ENCODE measurements around the gene SUV39H2. TPM values are rescaled to one million over a fixed set of nuclear protein-coding genes. Genes with fewer than 3 reads are reported as not detected.
A peak's percentile ranks its signal among the peaks of the same experiment; 100 is the strongest.

SUV39H2 gene
- total RNA-seq, 6 experiments from 2014 or later: 2.8 to 6.0 (median 4.1) TPM

DNA sequence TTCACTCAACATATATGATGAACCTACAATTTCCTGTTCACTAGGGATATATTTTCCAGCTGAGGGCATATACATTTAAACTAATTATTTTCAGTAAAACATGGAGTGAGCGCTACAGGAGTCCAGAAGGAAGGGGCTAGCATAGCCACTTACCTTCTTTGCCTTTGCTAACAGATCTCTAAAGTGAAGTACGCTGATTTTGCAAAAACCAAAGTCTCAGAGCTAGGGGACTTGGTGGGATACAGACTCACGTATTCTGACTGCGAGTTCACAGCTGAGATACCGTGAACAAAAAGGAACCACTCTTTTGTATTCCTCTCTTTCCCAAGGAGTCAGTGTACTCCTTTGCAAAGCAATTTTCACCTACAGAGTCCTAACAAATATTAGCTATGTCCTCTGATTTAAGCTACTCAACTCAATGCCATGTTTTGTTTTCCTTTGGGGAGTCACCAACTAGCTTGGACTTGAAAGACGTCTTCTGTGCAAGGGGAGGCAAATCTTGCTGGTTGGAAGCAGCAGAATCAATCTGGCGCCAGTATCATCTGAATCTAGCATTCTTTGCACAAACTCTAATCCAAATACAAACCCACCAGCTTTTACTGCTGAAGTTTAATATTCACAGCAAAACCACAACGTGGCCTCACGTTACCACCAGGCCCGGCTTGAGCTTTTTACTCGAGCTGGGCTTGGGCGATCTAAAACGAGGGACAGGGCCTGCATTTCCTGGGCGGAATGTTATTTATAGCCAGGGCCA is 41.5 kb upstream of the SUV39H2 start:
- DNase-seq: no peak
- peak overlapping the region; percentile 82 to 96 (median 95) for H3K27ac ChIP-seq
- H3K4me1 ChIP-seq: peaks cover 0 to 10% (median 4%) of the 10 kb centered on the region in 4 donors
- TF ChIP-seq POLR2A (IDR thresholded peaks at IDR 0.05): no peak
- H3K36me3 ChIP-seq: peaks cover 0 to 8% (median 0%) of the 10 kb centered on the region in 4 donors
- H3K9me3 ChIP-seq: no peaks in the 10 kb centered on the region
- 22% methylated on average over 9 of the region's 14 CpGs for WGBS (ENCODE audit: insufficient coverage, low coverage, low lambda C conversion rate, missing lambda C conversion rate)
- intact Hi-C loops (cut with DNase I): no loop called here
- peak in 1 of 4 donors; percentile 1 for ATAC-seq
- H3K4me3 ChIP-seq: peak overlapping the region; percentile 91 to 97 (median 91)
- no peaks in the 10 kb centered on the region for H3K27me3 ChIP-seq

- Histone ChIP-seq H3K9me3 (no peaks in the 10 kb centered on the region), H3K27ac (peak within 1 kb of the TSS; percentile 88 to 96 (median 95)), H3K27me3 (no peaks in the 10 kb centered on the region), H3K4me3 (peak within 1 kb of the TSS; percentile 91 to 97 (median 91)), H3K36me3 (peaks cover 0 to 16% (median 0%) of the 10 kb centered on the region in 4 donors), H3K4me1 (peaks cover 0 to 10% (median 4%) of the 10 kb centered on the region in 4 donors)
- TF ChIP-seq, protein P1, sequence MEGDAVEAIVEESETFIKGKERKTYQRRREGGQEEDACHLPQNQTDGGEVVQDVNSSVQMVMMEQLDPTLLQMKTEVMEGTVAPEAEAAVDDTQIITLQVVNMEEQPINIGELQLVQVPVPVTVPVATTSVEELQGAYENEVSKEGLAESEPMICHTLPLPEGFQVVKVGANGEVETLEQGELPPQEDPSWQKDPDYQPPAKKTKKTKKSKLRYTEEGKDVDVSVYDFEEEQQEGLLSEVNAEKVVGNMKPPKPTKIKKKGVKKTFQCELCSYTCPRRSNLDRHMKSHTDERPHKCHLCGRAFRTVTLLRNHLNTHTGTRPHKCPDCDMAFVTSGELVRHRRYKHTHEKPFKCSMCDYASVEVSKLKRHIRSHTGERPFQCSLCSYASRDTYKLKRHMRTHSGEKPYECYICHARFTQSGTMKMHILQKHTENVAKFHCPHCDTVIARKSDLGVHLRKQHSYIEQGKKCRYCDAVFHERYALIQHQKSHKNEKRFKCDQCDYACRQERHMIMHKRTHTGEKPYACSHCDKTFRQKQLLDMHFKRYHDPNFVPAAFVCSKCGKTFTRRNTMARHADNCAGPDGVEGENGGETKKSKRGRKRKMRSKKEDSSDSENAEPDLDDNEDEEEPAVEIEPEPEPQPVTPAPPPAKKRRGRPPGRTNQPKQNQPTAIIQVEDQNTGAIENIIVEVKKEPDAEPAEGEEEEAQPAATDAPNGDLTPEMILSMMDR (IDR thresholded peaks at IDR 0.05): no peak
- peak; percentile 88 for TF ChIP-seq POLR2A (IDR thresholded peaks at IDR 0.05)
- intact Hi-C loops (cut with DNase I): no loop called here
- ATAC-seq: peak; percentile 96 to 98 (median 96)
- WGBS (ENCODE audit: insufficient coverage, low coverage, low lambda C conversion rate, missing lambda C conversion rate): 0% methylated on average over 6 of the region's 72 CpGs
- peak; percentile 99 to 100 (median 100) for DNase-seq
Observed at GRCh38 chr10:14837757-14838581, 40.7 kb upstream of the SUV39H2 start, which contains the start of the genes CDNF, HSPA14 and MSANTD7. CDNF (minus strand) TSS chr10:14838037; CDS start chr10:14837946, 91 bp downstream. HSPA14 (plus strand) TSS chr10:14838306; CDS start chr10:14838403, 97 bp downstream. MSANTD7 (plus strand) TSS chr10:14838306; CDS start chr10:14842285, 3,979 bp downstream.

- peaks cover 0 to 10% (median 4%) of the 10 kb centered on the region in 4 donors for H3K4me1 ChIP-seq
- no peaks in the 10 kb centered on the region for H3K9me3 ChIP-seq
- DNase-seq (peak; percentile 56 to 70 (median 58)), ATAC-seq (peak in 2 of 4 donors; percentile 3 to 4)
- intact Hi-C loops (cut with DNase I): no loop called here
- 4% methylated on average over 9 of the region's 60 CpGs for WGBS (ENCODE audit: insufficient coverage, low coverage, low lambda C conversion rate, missing lambda C conversion rate)
- peak overlapping the region; percentile 91 to 97 (median 91) for H3K4me3 ChIP-seq
- no peaks in the 10 kb centered on the region for H3K27me3 ChIP-seq
- peak overlapping the region; percentile 80 to 88 (median 82) for H3K27ac ChIP-seq
- H3K36me3 ChIP-seq: peaks cover 0 to 23% (median 3%) of the 10 kb centered on the region in 4 donors
- TF ChIP-seq POLR2A (IDR thresholded peaks at IDR 0.05): no peak
- TF ChIP-seq, protein P1 (IDR thresholded peaks at IDR 0.05): no peak
Observed at GRCh38 chr10:14838582-14839304, 39.9 kb upstream of the SUV39H2 start.

DNA sequence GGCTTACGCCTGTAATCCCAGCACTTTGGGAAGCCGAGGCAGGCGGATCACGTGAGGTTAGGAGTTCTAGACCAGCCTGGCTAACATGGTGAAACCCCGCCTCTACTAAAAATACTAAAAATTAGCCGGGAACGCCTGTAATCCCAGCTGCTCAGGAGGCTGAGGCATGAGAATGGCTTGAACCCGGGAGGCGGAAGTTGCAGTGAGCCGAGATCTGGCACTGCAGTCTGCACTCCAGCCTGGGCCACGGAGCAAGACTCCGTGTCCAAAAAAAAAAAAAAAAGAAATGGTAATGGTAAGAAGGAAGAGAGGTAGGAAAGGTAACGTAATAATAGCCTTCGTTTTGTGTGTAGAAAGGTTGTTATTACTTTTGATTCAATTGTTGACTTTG is 39.4 kb upstream of the SUV39H2 start:
- H3K4me3 ChIP-seq: peak overlapping the region; percentile 91 to 97 (median 91)
- ATAC-seq (no peak), DNase-seq (no peak)
- TF ChIP-seq POLR2A (IDR thresholded peaks at IDR 0.05): no peak
- TF ChIP-seq, protein P1 (IDR thresholded peaks at IDR 0.05): no peak
- H3K36me3 ChIP-seq: peaks cover 0 to 29% (median 3%) of the 10 kb centered on the region in 4 donors
- no peaks in the 10 kb centered on the region for H3K27me3 ChIP-seq
- H3K27ac ChIP-seq: peak overlapping the region; percentile 80 to 88 (median 82)
- 10% methylated on average over 14 of the region's 14 CpGs for WGBS (ENCODE audit: insufficient coverage, low coverage, low lambda C conversion rate, missing lambda C conversion rate)
- intact Hi-C loops (cut with DNase I): no loop called here
- peaks cover 0 to 10% (median 4%) of the 10 kb centered on the region in 4 donors for H3K4me1 ChIP-seq
- H3K9me3 ChIP-seq: no peaks in the 10 kb centered on the region
